K562 (cell line): ENCODE data around the gene PIK3R2. TPM values are rescaled to one million over a fixed set of nuclear protein-coding genes. Genes with fewer than 3 reads are reported as not detected.

Experiments
- ASH1L ChIP-seq: fragments of 450-650 bp; IDR thresholded peaks from 2 replicates; pipeline ENCODE4 v1.6.1; 2018; ENCODE audit warnings: borderline replicate concordance, mild to moderate bottlenecking, low read depth; ENCODE audit not compliant: partially characterized antibody
- BRF1 ChIP-seq: IDR thresholded peaks from 3 replicates; pipeline ENCODE4 v1.6.1; 2011; ENCODE audit warnings: borderline replicate concordance, mild to moderate bottlenecking; ENCODE audit not compliant: insufficient read length; ENCODE audit errors: extremely low read depth
- CAMTA2 ChIP-seq: fragments of 250-450 bp; sonication (Bioruptor Pico); conservative IDR thresholded peaks from 2 replicates; pipeline ENCODE4 v1.5.1; 2022
- CSDE1 ChIP-seq, 2 experiments: fragments of 450-650 bp; IDR thresholded peaks; 2 replicates each; pipeline ENCODE4 v1.6.1; 2016; ENCODE audit warnings: mild to moderate bottlenecking in 1 of 2
- EWSR1 ChIP-seq: fragments of 450-650 bp; IDR thresholded peaks from 2 replicates; pipeline ENCODE4 v1.6.1; 2018; ENCODE audit warnings: borderline replicate concordance, mild to moderate bottlenecking, low read depth, moderate library complexity; ENCODE audit not compliant: partially characterized antibody
- FOXK1 ChIP-seq: sonication (generic); formaldehyde crosslinking; IDR thresholded peaks from 2 replicates; pipeline ENCODE4 v1.8.0; 2022; ENCODE audit warnings: missing genetic modification reagents, mild to moderate bottlenecking, borderline replicate concordance
- MAFG ChIP-seq: fragments of 450-650 bp; conservative IDR thresholded peaks from 2 replicates; pipeline ENCODE4 v1.6.1; 2016; ENCODE audit warnings: missing genetic modification characterization, missing compliant biosample characterization
- NFE2 ChIP-seq: IDR thresholded peaks from 2 replicates; pipeline ENCODE4 v1.6.1; 2014; ENCODE audit warnings: antibody characterized with exemption, low read depth
- NFIX ChIP-seq: fragments of 250-450 bp; sonication (Bioruptor Pico); IDR thresholded peaks from 2 replicates; pipeline ENCODE4 v1.4.0; 2020; ENCODE audit warnings: low read depth, mild to moderate bottlenecking, moderate library complexity
- NUFIP1 ChIP-seq: fragments of 450-650 bp; IDR thresholded peaks from 2 replicates; pipeline ENCODE4 v1.6.1; 2018; ENCODE audit not compliant: partially characterized antibody
- RAD51 ChIP-seq: fragments of 450-650 bp; IDR thresholded peaks from 2 replicates; pipeline ENCODE4 v1.7.1; 2016; ENCODE audit warnings: low read depth, mild to moderate bottlenecking, borderline replicate concordance
- SUPT5H ChIP-seq: fragments of 450-650 bp; IDR thresholded peaks from 2 replicates; pipeline ENCODE4 v1.6.1; 2016
- U2AF1 ChIP-seq: fragments of 200-400 bp; formaldehyde crosslinking; optimal IDR thresholded peaks from 2 replicates; pipeline ENCODE3; 2017; ENCODE audit warnings: mild to moderate bottlenecking, low read depth, low read length, moderate library complexity
- ZEB2 ChIP-seq: fragments of 450-650 bp; IDR thresholded peaks from 2 replicates; pipeline ENCODE4 v1.6.1; 2016
- ZFX ChIP-seq: sonication (generic); formaldehyde crosslinking; IDR thresholded peaks from 2 replicates; pipeline ENCODE4 v1.8.0; 2022; ENCODE audit warnings: mild to moderate bottlenecking, missing genetic modification reagents, moderate library complexity
- ZNF445 ChIP-seq: fragments of 250-450 bp; sonication (Bioruptor Pico); IDR thresholded peaks from 2 replicates; pipeline ENCODE4 v1.4.0; 2020; ENCODE audit warnings: low read depth, mild to moderate bottlenecking, moderate library complexity
- polyA plus RNA-seq, 8 experiments: library from polyadenylated mRNA; depleted of rRNA in 4 of 8; stranded (reverse) in 5 of 8; unstranded in 3 of 8; fragments of >200 nt; fragmentation: Nextera tagmentation in 2 of 8; fragmentation: Illumina TruSeq in 1 of 8; extraction: Ambion mirVana in 2 of 8; extraction: Trizol in 1 of 8; gene quantifications; 2 replicates each; pipeline versions ENCODE4 v1.2.1 to v1.2.3, GENCODE V29; 2011 to 2014; ENCODE audit warnings: inconsistent platforms in 1 of 8, missing spikeins in 1 of 8
- total RNA-seq, 7 experiments: library from RNA; depleted of rRNA in 6 of 7; stranded (reverse); fragments of >200 nt in 6 of 7; fragmentation: Illumina TruSeq in 2 of 7; extraction: Trizol in 2 of 7; gene quantifications; 2 replicates each; pipeline versions ENCODE4 v1.2.1 to v1.2.3, GENCODE V29; 2011 to 2021; ENCODE audit warnings: low replicate concordance in 1 of 7
- TF ChIP-seq, protein P1 (sequence below), 2 experiments: fragments of 450-650 bp; IDR thresholded peaks; 2 replicates each; pipeline ENCODE4 v1.6.1; 2016
- TF ChIP-seq, protein P2 (sequence below): fragments of 450-650 bp; IDR thresholded peaks from one replicate; pipeline ENCODE4 v1.6.1; 2018; ENCODE audit warnings: mild to moderate bottlenecking, moderate library complexity; ENCODE audit not compliant: partially characterized antibody
- TF ChIP-seq, protein P3 (sequence below): fragments of 450-650 bp; IDR thresholded peaks from 2 replicates; pipeline ENCODE4 v1.6.1; 2018; ENCODE audit not compliant: partially characterized antibody
- TF ChIP-seq, protein P4 (sequence below), 3 experiments: fragments of 200-800 bp in 1 of 3; fragments of 250-450 bp in 1 of 3; fragments of 450-650 bp in 1 of 3; sonication (Bioruptor Pico) in 1 of 3; sonication (Bioruptor generic) in 1 of 3; formaldehyde crosslinking in 1 of 3; IDR thresholded peaks; 2 replicates each; pipeline versions ENCODE4 v1.6.1 to v1.8.0; 2016 to 2022; ENCODE audit warnings: mild to moderate bottlenecking in 2 of 3, missing genetic modification characterization in 2 of 3, missing compliant biosample characterization in 1 of 3, moderate library complexity in 1 of 3

The PIK3R2 gene
- total and polyA plus RNA-seq, 9 of the 15 experiments (the other 6 are each of a cell fraction or from before 2014, with no cell fraction given), result 0.39 to 37.9 (median 5.3) TPM

DNA sequence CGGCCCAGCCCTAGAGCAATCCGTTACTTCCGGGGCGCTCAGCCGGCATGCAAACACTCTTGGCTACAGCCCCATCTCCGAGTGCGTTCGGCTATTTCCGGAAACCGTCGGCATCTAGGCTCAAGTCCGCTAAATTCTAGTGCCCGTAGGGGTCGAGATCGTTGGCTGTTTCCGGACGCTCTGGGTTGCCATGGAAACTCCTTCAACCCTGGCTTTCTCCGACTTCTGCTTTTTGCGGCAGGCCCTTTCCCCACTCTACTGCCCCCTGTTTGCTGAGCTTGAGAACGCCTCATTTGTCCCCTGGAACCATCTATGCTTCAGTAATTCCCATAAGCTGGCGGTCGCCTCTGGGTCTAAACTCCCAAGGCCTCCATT, 534 bp upstream of the PIK3R2 start (continued):
- TF ChIP-seq, protein P1, sequence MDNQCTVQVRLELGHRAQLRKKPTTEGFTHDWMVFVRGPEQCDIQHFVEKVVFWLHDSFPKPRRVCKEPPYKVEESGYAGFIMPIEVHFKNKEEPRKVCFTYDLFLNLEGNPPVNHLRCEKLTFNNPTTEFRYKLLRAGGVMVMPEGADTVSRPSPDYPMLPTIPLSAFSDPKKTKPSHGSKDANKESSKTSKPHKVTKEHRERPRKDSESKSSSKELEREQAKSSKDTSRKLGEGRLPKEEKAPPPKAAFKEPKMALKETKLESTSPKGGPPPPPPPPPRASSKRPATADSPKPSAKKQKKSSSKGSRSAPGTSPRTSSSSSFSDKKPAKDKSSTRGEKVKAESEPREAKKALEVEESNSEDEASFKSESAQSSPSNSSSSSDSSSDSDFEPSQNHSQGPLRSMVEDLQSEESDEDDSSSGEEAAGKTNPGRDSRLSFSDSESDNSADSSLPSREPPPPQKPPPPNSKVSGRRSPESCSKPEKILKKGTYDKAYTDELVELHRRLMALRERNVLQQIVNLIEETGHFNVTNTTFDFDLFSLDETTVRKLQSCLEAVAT (IDR thresholded peaks at IDR 0.05), result no peak; a peak in 1 of 4 replicates
- TF ChIP-seq ZNF445 (CRISPR knock-in tag) (no peak), MAFG (tag) (no peak), CAMTA2 (no peak), CSDE1 (IDR thresholded peaks at IDR 0.05) (peak in 1 of 2 experiments; percentile 97; a peak in 2 of 4 replicates), FOXK1 (no peak), NUFIP1 (no peak), RAD51 (peak; percentile 24; the same call in 1 of the 2 replicates), SUPT5H (no peak), ASH1L (no peak), EWSR1 (no peak), ZEB2 (no peak), NFE2 (no peak), BRF1 (no peak), NFIX (CRISPR knock-in tag) (no peak), ZFX (peak; percentile 45), U2AF1 (no peak)
- TF ChIP-seq, protein P2, sequence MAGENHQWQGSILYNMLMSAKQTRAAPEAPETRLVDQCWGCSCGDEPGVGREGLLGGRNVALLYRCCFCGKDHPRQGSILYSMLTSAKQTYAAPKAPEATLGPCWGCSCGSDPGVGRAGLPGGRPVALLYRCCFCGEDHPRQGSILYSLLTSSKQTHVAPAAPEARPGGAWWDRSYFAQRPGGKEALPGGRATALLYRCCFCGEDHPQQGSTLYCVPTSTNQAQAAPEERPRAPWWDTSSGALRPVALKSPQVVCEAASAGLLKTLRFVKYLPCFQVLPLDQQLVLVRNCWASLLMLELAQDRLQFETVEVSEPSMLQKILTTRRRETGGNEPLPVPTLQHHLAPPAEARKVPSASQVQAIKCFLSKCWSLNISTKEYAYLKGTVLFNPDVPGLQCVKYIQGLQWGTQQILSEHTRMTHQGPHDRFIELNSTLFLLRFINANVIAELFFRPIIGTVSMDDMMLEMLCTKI, result no peak
- TF ChIP-seq, protein P3, sequence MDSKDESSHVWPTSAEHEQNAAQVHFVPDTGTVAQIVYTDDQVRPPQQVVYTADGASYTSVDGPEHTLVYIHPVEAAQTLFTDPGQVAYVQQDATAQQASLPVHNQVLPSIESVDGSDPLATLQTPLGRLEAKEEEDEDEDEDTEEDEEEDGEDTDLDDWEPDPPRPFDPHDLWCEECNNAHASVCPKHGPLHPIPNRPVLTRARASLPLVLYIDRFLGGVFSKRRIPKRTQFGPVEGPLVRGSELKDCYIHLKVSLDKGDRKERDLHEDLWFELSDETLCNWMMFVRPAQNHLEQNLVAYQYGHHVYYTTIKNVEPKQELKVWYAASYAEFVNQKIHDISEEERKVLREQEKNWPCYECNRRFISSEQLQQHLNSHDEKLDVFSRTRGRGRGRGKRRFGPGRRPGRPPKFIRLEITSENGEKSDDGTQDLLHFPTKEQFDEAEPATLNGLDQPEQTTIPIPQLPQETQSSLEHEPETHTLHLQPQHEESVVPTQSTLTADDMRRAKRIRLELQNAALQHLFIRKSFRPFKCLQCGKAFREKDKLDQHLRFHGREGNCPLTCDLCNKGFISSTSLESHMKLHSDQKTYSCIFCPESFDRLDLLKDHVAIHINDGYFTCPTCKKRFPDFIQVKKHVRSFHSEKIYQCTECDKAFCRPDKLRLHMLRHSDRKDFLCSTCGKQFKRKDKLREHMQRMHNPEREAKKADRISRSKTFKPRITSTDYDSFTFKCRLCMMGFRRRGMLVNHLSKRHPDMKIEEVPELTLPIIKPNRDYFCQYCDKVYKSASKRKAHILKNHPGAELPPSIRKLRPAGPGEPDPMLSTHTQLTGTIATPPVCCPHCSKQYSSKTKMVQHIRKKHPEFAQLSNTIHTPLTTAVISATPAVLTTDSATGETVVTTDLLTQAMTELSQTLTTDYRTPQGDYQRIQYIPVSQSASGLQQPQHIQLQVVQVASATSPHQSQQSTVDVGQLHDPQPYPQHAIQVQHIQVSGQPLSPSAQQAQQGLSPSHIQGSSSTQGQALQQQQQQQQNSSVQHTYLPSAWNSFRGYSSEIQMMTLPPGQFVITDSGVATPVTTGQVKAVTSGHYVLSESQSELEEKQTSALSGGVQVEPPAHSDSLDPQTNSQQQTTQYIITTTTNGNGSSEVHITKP, result peak; percentile 80
- TF ChIP-seq, protein P4, sequence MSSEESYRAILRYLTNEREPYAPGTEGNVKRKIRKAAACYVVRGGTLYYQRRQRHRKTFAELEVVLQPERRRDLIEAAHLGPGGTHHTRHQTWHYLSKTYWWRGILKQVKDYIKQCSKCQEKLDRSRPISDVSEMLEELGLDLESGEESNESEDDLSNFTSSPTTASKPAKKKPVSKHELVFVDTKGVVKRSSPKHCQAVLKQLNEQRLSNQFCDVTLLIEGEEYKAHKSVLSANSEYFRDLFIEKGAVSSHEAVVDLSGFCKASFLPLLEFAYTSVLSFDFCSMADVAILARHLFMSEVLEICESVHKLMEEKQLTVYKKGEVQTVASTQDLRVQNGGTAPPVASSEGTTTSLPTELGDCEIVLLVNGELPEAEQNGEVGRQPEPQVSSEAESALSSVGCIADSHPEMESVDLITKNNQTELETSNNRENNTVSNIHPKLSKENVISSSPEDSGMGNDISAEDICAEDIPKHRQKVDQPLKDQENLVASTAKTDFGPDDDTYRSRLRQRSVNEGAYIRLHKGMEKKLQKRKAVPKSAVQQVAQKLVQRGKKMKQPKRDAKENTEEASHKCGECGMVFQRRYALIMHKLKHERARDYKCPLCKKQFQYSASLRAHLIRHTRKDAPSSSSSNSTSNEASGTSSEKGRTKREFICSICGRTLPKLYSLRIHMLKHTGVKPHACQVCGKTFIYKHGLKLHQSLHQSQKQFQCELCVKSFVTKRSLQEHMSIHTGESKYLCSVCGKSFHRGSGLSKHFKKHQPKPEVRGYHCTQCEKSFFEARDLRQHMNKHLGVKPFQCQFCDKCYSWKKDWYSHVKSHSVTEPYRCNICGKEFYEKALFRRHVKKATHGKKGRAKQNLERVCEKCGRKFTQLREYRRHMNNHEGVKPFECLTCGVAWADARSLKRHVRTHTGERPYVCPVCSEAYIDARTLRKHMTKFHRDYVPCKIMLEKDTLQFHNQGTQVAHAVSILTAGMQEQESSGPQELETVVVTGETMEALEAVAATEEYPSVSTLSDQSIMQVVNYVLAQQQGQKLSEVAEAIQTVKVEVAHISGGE (CRISPR knock-in tag; IDR thresholded peaks at IDR 0.05), result peak in 1 of 3 experiments; percentile 91; a peak in 2 of 6 replicates
